SU-DHL-6 (cell line): Measurements from ENCODE around the gene PTTG1IP2.

Source experiments
- CTCF ChIP-seq: fragments of 200-600 bp; sonication (generic); IDR thresholded peaks from one replicate; pipeline ENCODE4 v1.5.1; 2017; ENCODE audit warnings: antibody characterized with exemption, mild to moderate bottlenecking, low read length, moderate library complexity; ENCODE audit not compliant: insufficient read depth, poor library complexity, severe bottlenecking
- EZH2phosphoT487 ChIP-seq: fragments of 200-600 bp; sonication (generic), shearing (Covaris generic); conservative IDR thresholded peaks from 2 replicates; pipeline ENCODE4 v1.6.1; 2018; ENCODE audit warnings: mild to moderate bottlenecking, antibody characterized with exemption, low read length, moderate library complexity, mixed read lengths

- TF ChIP-seq CTCF: no peak
- no peak for TF ChIP-seq EZH2phosphoT487
Measured at GRCh38 chr7:90511776-90512175, 42.3 kb downstream of the PTTG1IP2 start.
